Measurements from ENCODE around the gene PRKG1. TPM values are rescaled to one million over a fixed set of nuclear protein-coding genes. Genes with fewer than 3 reads are reported as not detected.

Gene PRKG1
- total and polyA plus RNA-seq, 4 donors: 0.46 to 5.1 (median 1.5) TPM

GRCh38 chr10:51857305-51857704, 783.0 kb downstream of the PRKG1 start:
- no peak overlapping the region for H3K9ac ChIP-seq (ENCODE audit: low read depth in 1 of 2, low read length in 2 of 2)
- 57% methylated on average over 4 of the region's 4 CpGs for WGBS
- DNase-seq (ENCODE audit: low spot score): no peak
- peaks cover 0 to 3% (median 0%) of the 10 kb centered on the region in 4 donors for H3K27me3 ChIP-seq (ENCODE audit: control insufficient read depth in 4 of 4, insufficient read depth in 4 of 4, low read length in 3 of 4)
- no peak overlapping the region for H3K27ac ChIP-seq (ENCODE audit: low read depth in 1 of 2, low read length in 2 of 2)
- no peaks in the 10 kb centered on the region for H3K4me1 ChIP-seq (ENCODE audit: control insufficient read depth in 4 of 4, insufficient read depth in 4 of 4, low read length in 3 of 4)
- H3K36me3 ChIP-seq (ENCODE audit: control insufficient read depth in 4 of 4, insufficient read depth in 3 of 4, low read depth in 1 of 4, low read length in 3 of 4): no peaks in the 10 kb centered on the region
- no peak overlapping the region for H3K4me3 ChIP-seq (ENCODE audit: low read depth in 1 of 3, low read length in 3 of 3)
- TF ChIP-seq GABPA (IDR thresholded peaks at IDR 0.05 in 1 of 2, conservative IDR thresholded peaks at IDR 0.05 in 1 of 2) (no peak), FOXA1 (IDR thresholded peaks at IDR 0.05) (no peak), FOXA2 (IDR thresholded peaks at IDR 0.05) (no peak), EGR1 (IDR thresholded peaks at IDR 0.05; ENCODE audit: low read depth in 2 of 2) (no peak), SP1 (IDR thresholded peaks at IDR 0.05) (no peak), RAD21 (IDR thresholded peaks at IDR 0.05) (no peak), TAF1 (conservative IDR thresholded peaks at IDR 0.05) (no peak), HNF4A (conservative IDR thresholded peaks at IDR 0.05) (no peak), ATF3 (IDR thresholded peaks at IDR 0.05) (no peak), ZBTB33 (IDR thresholded peaks at IDR 0.05) (no peak), YY1 (IDR thresholded peaks at IDR 0.05) (no peak), NR2F2 (IDR thresholded peaks at IDR 0.05) (no peak), RXRA (IDR thresholded peaks at IDR 0.05) (no peak)
- TF ChIP-seq, protein P1, sequence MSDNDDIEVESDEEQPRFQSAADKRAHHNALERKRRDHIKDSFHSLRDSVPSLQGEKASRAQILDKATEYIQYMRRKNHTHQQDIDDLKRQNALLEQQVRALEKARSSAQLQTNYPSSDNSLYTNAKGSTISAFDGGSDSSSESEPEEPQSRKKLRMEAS (IDR thresholded peaks at IDR 0.05): no peak
- TF ChIP-seq, protein P2, sequence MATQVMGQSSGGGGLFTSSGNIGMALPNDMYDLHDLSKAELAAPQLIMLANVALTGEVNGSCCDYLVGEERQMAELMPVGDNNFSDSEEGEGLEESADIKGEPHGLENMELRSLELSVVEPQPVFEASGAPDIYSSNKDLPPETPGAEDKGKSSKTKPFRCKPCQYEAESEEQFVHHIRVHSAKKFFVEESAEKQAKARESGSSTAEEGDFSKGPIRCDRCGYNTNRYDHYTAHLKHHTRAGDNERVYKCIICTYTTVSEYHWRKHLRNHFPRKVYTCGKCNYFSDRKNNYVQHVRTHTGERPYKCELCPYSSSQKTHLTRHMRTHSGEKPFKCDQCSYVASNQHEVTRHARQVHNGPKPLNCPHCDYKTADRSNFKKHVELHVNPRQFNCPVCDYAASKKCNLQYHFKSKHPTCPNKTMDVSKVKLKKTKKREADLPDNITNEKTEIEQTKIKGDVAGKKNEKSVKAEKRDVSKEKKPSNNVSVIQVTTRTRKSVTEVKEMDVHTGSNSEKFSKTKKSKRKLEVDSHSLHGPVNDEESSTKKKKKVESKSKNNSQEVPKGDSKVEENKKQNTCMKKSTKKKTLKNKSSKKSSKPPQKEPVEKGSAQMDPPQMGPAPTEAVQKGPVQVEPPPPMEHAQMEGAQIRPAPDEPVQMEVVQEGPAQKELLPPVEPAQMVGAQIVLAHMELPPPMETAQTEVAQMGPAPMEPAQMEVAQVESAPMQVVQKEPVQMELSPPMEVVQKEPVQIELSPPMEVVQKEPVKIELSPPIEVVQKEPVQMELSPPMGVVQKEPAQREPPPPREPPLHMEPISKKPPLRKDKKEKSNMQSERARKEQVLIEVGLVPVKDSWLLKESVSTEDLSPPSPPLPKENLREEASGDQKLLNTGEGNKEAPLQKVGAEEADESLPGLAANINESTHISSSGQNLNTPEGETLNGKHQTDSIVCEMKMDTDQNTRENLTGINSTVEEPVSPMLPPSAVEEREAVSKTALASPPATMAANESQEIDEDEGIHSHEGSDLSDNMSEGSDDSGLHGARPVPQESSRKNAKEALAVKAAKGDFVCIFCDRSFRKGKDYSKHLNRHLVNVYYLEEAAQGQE (IDR thresholded peaks at IDR 0.05): no peak
- TF ChIP-seq, protein P3, sequence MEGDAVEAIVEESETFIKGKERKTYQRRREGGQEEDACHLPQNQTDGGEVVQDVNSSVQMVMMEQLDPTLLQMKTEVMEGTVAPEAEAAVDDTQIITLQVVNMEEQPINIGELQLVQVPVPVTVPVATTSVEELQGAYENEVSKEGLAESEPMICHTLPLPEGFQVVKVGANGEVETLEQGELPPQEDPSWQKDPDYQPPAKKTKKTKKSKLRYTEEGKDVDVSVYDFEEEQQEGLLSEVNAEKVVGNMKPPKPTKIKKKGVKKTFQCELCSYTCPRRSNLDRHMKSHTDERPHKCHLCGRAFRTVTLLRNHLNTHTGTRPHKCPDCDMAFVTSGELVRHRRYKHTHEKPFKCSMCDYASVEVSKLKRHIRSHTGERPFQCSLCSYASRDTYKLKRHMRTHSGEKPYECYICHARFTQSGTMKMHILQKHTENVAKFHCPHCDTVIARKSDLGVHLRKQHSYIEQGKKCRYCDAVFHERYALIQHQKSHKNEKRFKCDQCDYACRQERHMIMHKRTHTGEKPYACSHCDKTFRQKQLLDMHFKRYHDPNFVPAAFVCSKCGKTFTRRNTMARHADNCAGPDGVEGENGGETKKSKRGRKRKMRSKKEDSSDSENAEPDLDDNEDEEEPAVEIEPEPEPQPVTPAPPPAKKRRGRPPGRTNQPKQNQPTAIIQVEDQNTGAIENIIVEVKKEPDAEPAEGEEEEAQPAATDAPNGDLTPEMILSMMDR (IDR thresholded peaks at IDR 0.05; ENCODE audit: low read depth, low read length, missing input control): no peak
- H3K9me3 ChIP-seq (ENCODE audit: control insufficient read depth in 4 of 4, low read length in 3 of 4): peaks cover 0 to 4% (median 2%) of the 10 kb centered on the region in 4 donors

DNA sequence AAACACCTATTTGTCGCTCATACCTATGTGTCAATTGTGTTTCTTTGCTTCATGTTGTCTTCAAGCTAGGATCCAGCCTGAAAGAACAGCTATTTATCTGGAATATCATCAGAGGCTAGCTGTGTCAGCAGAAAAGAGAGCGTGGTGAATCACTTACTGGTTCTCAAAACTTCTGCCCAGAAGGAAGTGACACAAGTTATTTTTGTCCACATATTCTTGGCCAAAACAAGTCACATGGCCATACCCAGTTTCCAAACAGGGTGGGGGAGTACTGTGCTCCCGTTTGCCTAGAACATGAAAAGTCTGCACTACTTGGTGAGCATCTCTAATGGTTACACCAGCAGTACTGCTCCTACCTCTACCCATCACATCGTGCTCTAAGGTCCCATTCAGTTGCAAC, 786.0 kb downstream of the PRKG1 start:
- TF ChIP-seq SP1 (IDR thresholded peaks at IDR 0.05): no peak
- TF ChIP-seq, protein P1 (IDR thresholded peaks at IDR 0.05): no peak
- no peak for TF ChIP-seq ZBTB33 (IDR thresholded peaks at IDR 0.05)
- H3K9me3 ChIP-seq (ENCODE audit: control insufficient read depth in 4 of 4, low read length in 3 of 4): peaks cover 0 to 4% (median 2%) of the 10 kb centered on the region in 4 donors
- H3K9ac ChIP-seq (ENCODE audit: low read depth in 1 of 2, low read length in 2 of 2): no peak overlapping the region
- 50% methylated on average over 4 of the region's 4 CpGs for WGBS
- peaks cover 0 to 3% (median 0%) of the 10 kb centered on the region in 4 donors for H3K27me3 ChIP-seq (ENCODE audit: control insufficient read depth in 4 of 4, insufficient read depth in 4 of 4, low read length in 3 of 4)
- no peak for DNase-seq (ENCODE audit: low spot score)
- H3K4me1 ChIP-seq (ENCODE audit: control insufficient read depth in 4 of 4, insufficient read depth in 4 of 4, low read length in 3 of 4): no peaks in the 10 kb centered on the region
- H3K36me3 ChIP-seq (ENCODE audit: control insufficient read depth in 4 of 4, insufficient read depth in 3 of 4, low read depth in 1 of 4, low read length in 3 of 4): no peaks in the 10 kb centered on the region
- no peak overlapping the region for H3K4me3 ChIP-seq (ENCODE audit: low read depth in 1 of 3, low read length in 3 of 3)
- no peak overlapping the region for H3K27ac ChIP-seq (ENCODE audit: low read depth in 1 of 2, low read length in 2 of 2)
